Cardiac fibroblast (primary cell): ENCODE results near the gene ZNF586.
A peak's percentile ranks its signal among the peaks of the same experiment; 100 is the strongest.

Source experiments
- DNase-seq, 2 donors: peaks; one replicate each; pipeline versions ENCODE4 v3.0.0 to v3.0.0-alpha.2; 2010; ENCODE audit warnings: low read depth in 2 of 2
- H3K4me3 ChIP-seq, 2 donors: replicated peaks in 1 of 2; 1 replicate in 1 of 2; 2 replicates in 1 of 2; pipeline ENCODE4 v1.5.1; 2011; ENCODE audit warnings: low read depth in 2 of 2, low read length in 2 of 2, mild to moderate bottlenecking in 2 of 2, moderate library complexity in 1 of 2
- CTCF ChIP-seq: IDR thresholded peaks from one replicate; pipeline ENCODE4 v1.5.1; 2011; ENCODE audit warnings: low read depth, mild to moderate bottlenecking, low read length, inconsistent platforms

ZNF586 gene

GRCh38 chr19:57825511-57825910, 56.0 kb downstream of the ZNF586 start:
- peak in 1 of 2 donors; percentile 27 for DNase-seq
- no peak for TF ChIP-seq CTCF
- no peak overlapping the region for H3K4me3 ChIP-seq

- peak in 1 of 2 donors; percentile 83 for DNase-seq
Observed at GRCh38 chr19:57829316-57829715, 59.8 kb downstream of the ZNF586 start.

GRCh38 chr19:57830071-57830602, 60.7 kb downstream of the ZNF586 start, which contains the start of gene ZNF587B:
Gene ZNF587B, plus strand, starts transcription at chr19:57830299. Its CDS starts 230 bp downstream, at chr19:57830529.
- H3K4me3 ChIP-seq = peak within 1 kb of the TSS; percentile 61 to 67
- TF ChIP-seq CTCF = no peak
- DNase-seq = peak; percentile 89 to 90

More at GRCh38 chr19:57829316-57829715, 59.8 kb downstream of the ZNF586 start:
- no peak overlapping the region for H3K4me3 ChIP-seq
- TF ChIP-seq CTCF = no peak
